Measurements from ENCODE around the gene AHCYL2. TPM values are rescaled to one million over a fixed set of nuclear protein-coding genes. Genes with fewer than 3 reads are reported as not detected.
"Not testable (repeated sequence)": the region's sequence is repeated elsewhere in the genome, so short reads cannot be mapped to it uniquely, and the experiment has no call there.

The AHCYL2 gene
- total and polyA plus RNA-seq, 2 donors (not counting 1 experiment from before 2014, with no cell fraction given): 8.8 to 26.2 TPM

GRCh38 chr7:129368389-129368986, 143.7 kb downstream of the AHCYL2 start:
- intact Hi-C loops (cut with micrococcal nuclease): loop anchor here (5.0 kb wide), 1 partner anchor 146 kb away; no protein-coding TSS in a partner anchor
- peaks cover 14 to 15% of the 10 kb centered on the region in 2 donors for H3K4me1 ChIP-seq (ENCODE audit: control insufficient read depth in 2 of 2, insufficient read depth in 2 of 2, low read length in 2 of 2)
- H2AFZ ChIP-seq (ENCODE audit: insufficient read depth, low read depth, low read length, poor library complexity, severe bottlenecking): peak overlapping the region; percentile 37

GRCh38 chr7:129369447-129369846, 144.6 kb downstream of the AHCYL2 start:
- H3K27me3 ChIP-seq (replicated peaks in 1 of 4; ENCODE audit: control extremely low read depth in 1 of 4, control insufficient read depth in 3 of 4, insufficient read depth in 4 of 4, low read length in 3 of 4); DNase-seq; H4K20me1 ChIP-seq (ENCODE audit: control insufficient read depth, insufficient read depth, low read length, poor library complexity, severe bottlenecking); POLR2A ChIA-PET; H3K36me3 ChIP-seq (replicated peaks in 1 of 2; ENCODE audit: control extremely low read depth in 1 of 2, control insufficient read depth in 1 of 2, extremely low read depth in 1 of 2, insufficient read depth in 2 of 2, low read length in 1 of 2); H3K9me3 ChIP-seq (ENCODE audit: control extremely low read depth in 1 of 3, control insufficient read depth in 2 of 3, insufficient read depth in 1 of 3, low read length in 2 of 3); ATAC-seq (ENCODE audit: low read depth); H3K27ac ChIP-seq (ENCODE audit: low read length in 2 of 2); H3K27me3 Mint-ChIP-seq; H2AFZ ChIP-seq (ENCODE audit: insufficient read depth, low read depth, low read length, poor library complexity, severe bottlenecking); H3K79me2 ChIP-seq (ENCODE audit: control insufficient read depth, insufficient read depth, low read length); H3K27ac Mint-ChIP-seq; H3K4me3 Mint-ChIP-seq; H3K9me3 Mint-ChIP-seq (ENCODE audit: insufficient read depth); H3K4me2 ChIP-seq (replicated peaks; ENCODE audit: low read depth, low read length, poor library complexity, severe bottlenecking); H3K9ac ChIP-seq (ENCODE audit: low read length); H3K4me3 ChIP-seq (ENCODE audit: control extremely low read depth in 1 of 5, extremely low read depth in 1 of 5, insufficient read depth in 1 of 5, low read depth in 2 of 5, low read length in 4 of 5): not testable (repeated sequence)
- 100% methylated on average over 3 of the region's 7 CpGs for WGBS (ENCODE audit: insufficient coverage)
- intact Hi-C loops (cut with micrococcal nuclease): loop anchor here (5.0 kb wide), 1 partner anchor 147 kb away; no protein-coding TSS in a partner anchor
- CTCF ChIA-PET: interaction anchor here (0.9 to 8.0 kb wide), 9 partner anchors 8 to 266 kb away, joined by 3 to 156 read pairs (median 7); no protein-coding TSS in a partner anchor
- H3K4me1 ChIP-seq (ENCODE audit: control insufficient read depth in 2 of 2, insufficient read depth in 2 of 2, low read length in 2 of 2): peaks cover 14 to 15% of the 10 kb centered on the region in 2 donors
- peaks cover 21% of the 10 kb centered on the region for H3K4me1 Mint-ChIP-seq

More at GRCh38 chr7:129368389-129368986, 143.7 kb downstream of the AHCYL2 start:
- ChIA-PET POLR2A (no interaction called here), CTCF (interaction anchor here (0.7 to 8.0 kb wide), 44 partner anchors 9 to 657 kb away, joined by 3 to 156 read pairs (median 5); partner anchors contain the start of gene STRIP2)
- Mint-ChIP-seq H3K27me3 (no peaks in the 10 kb centered on the region), H3K27ac (peak overlapping the region; percentile 66), H3K4me1 (peaks cover 21% of the 10 kb centered on the region), H3K4me3 (peak overlapping the region; percentile 69), H3K9me3 (ENCODE audit: insufficient read depth) (no peaks in the 10 kb centered on the region)
- Histone ChIP-seq H3K4me3 (ENCODE audit: control extremely low read depth in 1 of 5, extremely low read depth in 1 of 5, insufficient read depth in 1 of 5, low read depth in 2 of 5, low read length in 4 of 5) (peak overlapping the region in 3 of 5 experiments; percentile 15 to 32 (median 23)), H3K27me3 (replicated peaks in 1 of 4; ENCODE audit: control extremely low read depth in 1 of 4, control insufficient read depth in 3 of 4, insufficient read depth in 4 of 4, low read length in 3 of 4) (no peaks in the 10 kb centered on the region), H4K20me1 (ENCODE audit: control insufficient read depth, insufficient read depth, low read length, poor library complexity, severe bottlenecking) (no peaks in the 10 kb centered on the region), H3K79me2 (ENCODE audit: control insufficient read depth, insufficient read depth, low read length) (no peaks in the 10 kb centered on the region), H3K27ac (ENCODE audit: low read length in 2 of 2) (peak overlapping the region; percentile 39 to 67), H3K36me3 (replicated peaks in 1 of 2; ENCODE audit: control extremely low read depth in 1 of 2, control insufficient read depth in 1 of 2, extremely low read depth in 1 of 2, insufficient read depth in 2 of 2, low read length in 1 of 2) (no peaks in the 10 kb centered on the region), H3K9ac (ENCODE audit: low read length) (peak overlapping the region; percentile 47), H3K4me2 (replicated peaks; ENCODE audit: low read depth, low read length, poor library complexity, severe bottlenecking) (peak overlapping the region; percentile 61), H3K9me3 (ENCODE audit: control extremely low read depth in 1 of 3, control insufficient read depth in 2 of 3, insufficient read depth in 1 of 3, low read length in 2 of 3) (no peaks in the 10 kb centered on the region)
- TF ChIP-seq CTCF (IDR thresholded peaks at IDR 0.05) (no peak), EZH2 (IDR thresholded peaks at IDR 0.05; ENCODE audit: borderline replicate concordance, insufficient read depth, low read depth, low read length, poor library complexity, severe bottlenecking) (no peak)
- peak; percentile 44 for DNase-seq
- ATAC-seq (ENCODE audit: low read depth): peak; percentile 34
- 31% methylated on average over 3 of the region's 7 CpGs for WGBS (ENCODE audit: insufficient coverage)

Measured in B cell (primary cell).